Cortex of kidney (tissue), 1 donor: ENCODE data around the gene LONP2.
"Not testable (repeated sequence)": the region's sequence is repeated elsewhere in the genome, so short reads cannot be mapped to it uniquely, and the experiment has no call there.

Experiments used
- DNase-seq: peaks from one replicate; lab custom pipeline; 2025; lab: John Stamatoyannopoulos, UW

LONP2 gene

GRCh38 chr16:48393485-48394354, 149.6 kb downstream of the LONP2 start:
- no peak for DNase-seq

DNA sequence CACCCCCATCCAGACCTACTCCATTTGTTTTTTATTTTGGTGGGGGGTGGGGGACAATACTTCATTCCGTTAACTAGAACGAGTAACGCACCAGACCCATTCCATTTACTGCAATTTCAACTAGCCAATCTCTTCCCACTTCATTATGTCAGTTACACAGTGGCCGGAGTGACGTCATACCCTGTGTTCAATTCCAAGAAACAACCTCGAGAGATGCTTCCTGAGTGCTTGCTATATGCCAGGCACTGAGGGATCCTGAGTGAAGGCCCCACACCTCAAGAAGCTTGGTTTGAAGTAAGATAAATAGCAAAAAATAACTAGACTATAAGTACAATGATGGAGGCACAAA, 150.2 kb downstream of the LONP2 start:
- no peak for DNase-seq

GRCh38 chr16:48395375-48395774, 151.3 kb downstream of the LONP2 start:
- no peak for DNase-seq

DNA sequence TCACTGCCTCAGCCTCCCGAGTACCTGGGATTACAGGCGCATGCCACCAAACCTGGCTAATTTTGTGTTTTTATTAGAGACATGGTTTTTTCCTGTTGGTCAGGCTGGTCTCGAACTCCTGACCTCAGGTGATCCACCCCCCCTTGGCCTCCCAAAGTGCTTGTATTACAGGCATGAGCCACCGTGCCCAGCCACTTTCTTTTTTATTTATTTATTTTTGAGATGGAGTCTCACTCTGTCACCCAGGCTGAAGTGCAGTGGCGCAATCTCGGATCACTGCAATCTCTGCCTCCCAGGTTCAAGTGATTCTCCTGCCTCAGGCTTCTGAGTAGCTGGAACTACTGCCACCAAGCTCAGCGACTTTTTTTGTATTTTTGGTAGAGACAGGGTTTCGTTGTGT, 158.4 kb downstream of the LONP2 start:
- not testable (repeated sequence) for DNase-seq

DNA sequence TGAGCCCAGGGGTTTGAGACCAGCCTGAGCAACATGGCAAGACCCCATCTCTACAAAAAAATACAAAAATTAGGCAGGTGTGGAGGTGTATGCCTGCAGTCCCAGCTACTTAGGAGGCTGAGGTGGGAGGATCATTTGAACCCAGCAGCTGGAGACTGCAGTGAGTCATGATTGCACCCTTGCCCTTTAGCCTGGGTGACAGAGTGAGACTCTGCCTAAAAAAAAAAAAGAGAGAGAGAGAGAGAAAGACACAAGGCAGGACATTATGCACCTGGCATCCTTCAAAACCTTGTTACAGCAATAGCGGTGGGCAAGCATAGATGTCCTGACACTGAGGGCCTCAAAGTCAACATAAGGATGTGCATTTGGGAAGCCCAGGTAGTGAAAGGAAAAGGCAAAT, 161.1 kb downstream of the LONP2 start:
- DNase-seq, result no peak

- DNase-seq, result no peak
Measured at GRCh38 chr16:48405907-48406306, 161.8 kb downstream of the LONP2 start.
